ENCODE results near the gene GPR89B. TPM values are rescaled to one million over a fixed set of nuclear protein-coding genes. Genes with fewer than 3 reads are reported as not detected.
"Not testable (repeated sequence)": the region's sequence is repeated elsewhere in the genome, so short reads cannot be mapped to it uniquely, and the experiment has no call there.

GPR89B gene
- total RNA-seq, 2 experiments from 2014 or later: 10.0 to 12.4 TPM

- no peaks in the 10 kb centered on the region for H3K36me3 Mint-ChIP-seq (ENCODE audit: low read depth)
- H3K27me3 Mint-ChIP-seq: peaks cover 20% of the 10 kb centered on the region
- H3K27me3 ChIP-seq (ENCODE audit: control insufficient read depth in 1 of 2, insufficient read depth in 2 of 2, low read length in 2 of 2): no peaks in the 10 kb centered on the region
- H3K9me3 Mint-ChIP-seq: no peaks in the 10 kb centered on the region
- intact Hi-C loops (cut with DNase I, micrococcal nuclease): no loop called here
- no peaks in the 10 kb centered on the region for H3K36me3 ChIP-seq (ENCODE audit: insufficient read depth, low read length)
- POLR2A ChIA-PET: no interaction called here
- TF ChIP-seq CTCF (IDR thresholded peaks at IDR 0.05): no peak
- H3K4me1 Mint-ChIP-seq (ENCODE audit: low read depth): no peaks in the 10 kb centered on the region
- no peaks in the 10 kb centered on the region for H3K9me3 ChIP-seq (ENCODE audit: control insufficient read depth in 1 of 2, insufficient read depth in 1 of 2, low read length in 2 of 2)
- CTCF ChIA-PET: no interaction called here
- DNase-seq: no peak
- no peak overlapping the region for H3K27ac ChIP-seq (ENCODE audit: low read depth in 1 of 2, low read length in 2 of 2)
- no peak overlapping the region for H3K4me3 Mint-ChIP-seq
- H3K27ac Mint-ChIP-seq: no peak overlapping the region
- H3K4me1 ChIP-seq (ENCODE audit: insufficient read depth, low read length): no peaks in the 10 kb centered on the region
- ATAC-seq (ENCODE audit: poor library complexity): no peak
- no peak overlapping the region for H3K4me3 ChIP-seq (ENCODE audit: low read length)
These were observed 8.3 kb upstream of the GPR89B start for GRCh38 chr1:147919896-147920295.

GRCh38 chr1:147924813-147925212, 3.4 kb upstream of the GPR89B start:
- Histone ChIP-seq H3K4me3 (ENCODE audit: low read length) (no peak overlapping the region), H3K27me3 (ENCODE audit: control insufficient read depth in 1 of 2, insufficient read depth in 2 of 2, low read length in 2 of 2) (no peaks in the 10 kb centered on the region), H3K9me3 (ENCODE audit: control insufficient read depth in 1 of 2, insufficient read depth in 1 of 2, low read length in 2 of 2) (no peaks in the 10 kb centered on the region), H3K4me1 (ENCODE audit: insufficient read depth, low read length) (no peaks in the 10 kb centered on the region), H3K27ac (ENCODE audit: low read depth in 1 of 2, low read length in 2 of 2) (no peak overlapping the region), H3K36me3 (ENCODE audit: insufficient read depth, low read length) (no peaks in the 10 kb centered on the region)
- ChIA-PET CTCF (no interaction called here), POLR2A (no interaction called here)
- H3K4me3 Mint-ChIP-seq: no peak overlapping the region
- no peak for TF ChIP-seq CTCF (IDR thresholded peaks at IDR 0.05)
- H3K27me3 Mint-ChIP-seq: no peaks in the 10 kb centered on the region
- ATAC-seq (ENCODE audit: poor library complexity): no peak
- no peak for DNase-seq
- peaks cover 6% of the 10 kb centered on the region for H3K4me1 Mint-ChIP-seq (ENCODE audit: low read depth)
- intact Hi-C loops (cut with DNase I, micrococcal nuclease): no loop called here
- no peaks in the 10 kb centered on the region for H3K9me3 Mint-ChIP-seq
- no peaks in the 10 kb centered on the region for H3K36me3 Mint-ChIP-seq (ENCODE audit: low read depth)
- no peak overlapping the region for H3K27ac Mint-ChIP-seq

- POLR2A ChIA-PET; H3K36me3 Mint-ChIP-seq (ENCODE audit: low read depth); H3K27ac Mint-ChIP-seq; ATAC-seq (ENCODE audit: poor library complexity); H3K9me3 ChIP-seq (ENCODE audit: control insufficient read depth in 1 of 2, insufficient read depth in 1 of 2, low read length in 2 of 2); H3K4me3 ChIP-seq (ENCODE audit: low read length); H3K9me3 Mint-ChIP-seq; H3K4me3 Mint-ChIP-seq; H3K27ac ChIP-seq (ENCODE audit: low read depth in 1 of 2, low read length in 2 of 2); H3K4me1 ChIP-seq (ENCODE audit: insufficient read depth, low read length); H3K36me3 ChIP-seq (ENCODE audit: insufficient read depth, low read length); DNase-seq; H3K27me3 Mint-ChIP-seq; intact Hi-C loops (cut with DNase I, micrococcal nuclease); H3K27me3 ChIP-seq (ENCODE audit: control insufficient read depth in 1 of 2, insufficient read depth in 2 of 2, low read length in 2 of 2); CTCF ChIA-PET: not testable (repeated sequence)
- H3K4me1 Mint-ChIP-seq (ENCODE audit: low read depth): peaks cover 30% of the 10 kb centered on the region
These were observed 1.0 kb upstream of the GPR89B start for GRCh38 chr1:147927215-147927614.

- peaks cover 35% of the 10 kb centered on the region for H3K4me1 Mint-ChIP-seq (ENCODE audit: low read depth)
- DNase-seq; ATAC-seq (ENCODE audit: poor library complexity); intact Hi-C loops (cut with DNase I, micrococcal nuclease); H3K27ac ChIP-seq (ENCODE audit: low read depth in 1 of 2, low read length in 2 of 2); H3K27ac Mint-ChIP-seq; H3K4me3 Mint-ChIP-seq; CTCF ChIA-PET; H3K4me1 ChIP-seq (ENCODE audit: insufficient read depth, low read length); H3K36me3 Mint-ChIP-seq (ENCODE audit: low read depth); H3K27me3 ChIP-seq (ENCODE audit: control insufficient read depth in 1 of 2, insufficient read depth in 2 of 2, low read length in 2 of 2); POLR2A ChIA-PET; H3K36me3 ChIP-seq (ENCODE audit: insufficient read depth, low read length); H3K27me3 Mint-ChIP-seq; H3K4me3 ChIP-seq (ENCODE audit: low read length); H3K9me3 ChIP-seq (ENCODE audit: control insufficient read depth in 1 of 2, insufficient read depth in 1 of 2, low read length in 2 of 2); H3K9me3 Mint-ChIP-seq: not testable (repeated sequence)
These were observed 531 bp upstream of the GPR89B start for GRCh38 chr1:147927689-147928088.

GRCh38 chr1:147931137-147931536, 2.9 kb downstream of the GPR89B start:
- peak overlapping the region; percentile 17 for H3K4me3 Mint-ChIP-seq
- ATAC-seq (ENCODE audit: poor library complexity); CTCF ChIA-PET; H3K27ac Mint-ChIP-seq; H3K27me3 Mint-ChIP-seq; POLR2A ChIA-PET; H3K4me1 ChIP-seq (ENCODE audit: insufficient read depth, low read length); H3K36me3 ChIP-seq (ENCODE audit: insufficient read depth, low read length); H3K4me3 ChIP-seq (ENCODE audit: low read length); H3K27ac ChIP-seq (ENCODE audit: low read depth in 1 of 2, low read length in 2 of 2); H3K9me3 ChIP-seq (ENCODE audit: control insufficient read depth in 1 of 2, insufficient read depth in 1 of 2, low read length in 2 of 2); intact Hi-C loops (cut with DNase I, micrococcal nuclease); H3K9me3 Mint-ChIP-seq; DNase-seq; H3K27me3 ChIP-seq (ENCODE audit: control insufficient read depth in 1 of 2, insufficient read depth in 2 of 2, low read length in 2 of 2); H3K36me3 Mint-ChIP-seq (ENCODE audit: low read depth): not testable (repeated sequence)
- H3K4me1 Mint-ChIP-seq (ENCODE audit: low read depth): peaks cover 44% of the 10 kb centered on the region

- ATAC-seq (ENCODE audit: poor library complexity); H3K27ac Mint-ChIP-seq; H3K27me3 ChIP-seq (ENCODE audit: control insufficient read depth in 1 of 2, insufficient read depth in 2 of 2, low read length in 2 of 2); H3K27me3 Mint-ChIP-seq; CTCF ChIA-PET; H3K4me3 ChIP-seq (ENCODE audit: low read length); H3K9me3 Mint-ChIP-seq; H3K9me3 ChIP-seq (ENCODE audit: control insufficient read depth in 1 of 2, insufficient read depth in 1 of 2, low read length in 2 of 2); H3K27ac ChIP-seq (ENCODE audit: low read depth in 1 of 2, low read length in 2 of 2); H3K4me3 Mint-ChIP-seq; POLR2A ChIA-PET; H3K36me3 ChIP-seq (ENCODE audit: insufficient read depth, low read length); H3K4me1 ChIP-seq (ENCODE audit: insufficient read depth, low read length); DNase-seq; intact Hi-C loops (cut with DNase I, micrococcal nuclease): not testable (repeated sequence)
- H3K4me1 Mint-ChIP-seq (ENCODE audit: low read depth): peaks cover 34% of the 10 kb centered on the region
- peaks cover 13% of the 10 kb centered on the region for H3K36me3 Mint-ChIP-seq (ENCODE audit: low read depth)
These were observed 7.1 kb downstream of the GPR89B start for GRCh38 chr1:147935296-147935695.

Data from CD4-positive, alpha-beta T cell (primary cell).